HEK293T (cell line): ENCODE measurements around the gene OR4Q2.

Experiments used
- CTCF ChIA-PET: fragments of 350-600 bp; formaldehyde crosslinking; extraction: SDS; loops from one replicate; lab custom pipeline; 2021; ENCODE audit warnings: antibody characterized with exemption, inconsistent platforms; lab: Yijun Ruan, JAX
- POLR2A ChIA-PET: fragments of 350-600 bp; formaldehyde crosslinking; extraction: SDS; loops from one replicate; lab custom pipeline; 2020; ENCODE audit warnings: antibody characterized with exemption, inconsistent platforms; lab: Yijun Ruan, JAX
- DNase-seq: peaks from one replicate; pipeline ENCODE4 v3.0.0; 2012; ENCODE audit warnings: mixed read lengths; ENCODE audit errors: extremely low spot score
- ARNT ChIP-seq: fragments of 450-650 bp; IDR thresholded peaks from 2 replicates; pipeline ENCODE4 v1.6.1; 2017; ENCODE audit warnings: mild to moderate bottlenecking
- BHLHE40 ChIP-seq: fragments of 450-650 bp; IDR thresholded peaks from 2 replicates; pipeline ENCODE4 v1.6.1; 2016; ENCODE audit warnings: mild to moderate bottlenecking, moderate library complexity, borderline replicate concordance
- CTBP1 ChIP-seq: fragments of 450-650 bp; IDR thresholded peaks from 2 replicates; pipeline ENCODE4 v1.6.1; 2016; ENCODE audit warnings: borderline replicate concordance
- ELF4 ChIP-seq: fragments of 450-650 bp; IDR thresholded peaks from 2 replicates; pipeline ENCODE4 v1.6.1; 2017; ENCODE audit warnings: antibody characterized with exemption
- FOXA1 ChIP-seq: fragments of 450-650 bp; IDR thresholded peaks from 2 replicates; pipeline ENCODE4 v1.6.1; 2016; ENCODE audit warnings: mild to moderate bottlenecking
- FOXK2 ChIP-seq: fragments of 450-650 bp; IDR thresholded peaks from 2 replicates; pipeline ENCODE4 v1.6.1; 2016; ENCODE audit warnings: mild to moderate bottlenecking
- FOXM1 ChIP-seq: fragments of 450-650 bp; IDR thresholded peaks from 2 replicates; pipeline ENCODE4 v1.6.1; 2017; ENCODE audit warnings: mild to moderate bottlenecking, borderline replicate concordance
- HDGF ChIP-seq: fragments of 450-650 bp; IDR thresholded peaks from 2 replicates; pipeline ENCODE4 v1.6.1; 2017; ENCODE audit warnings: antibody characterized with exemption, borderline replicate concordance
- L3MBTL2 ChIP-seq: fragments of 450-650 bp; conservative IDR thresholded peaks from 2 replicates; pipeline ENCODE4 v1.6.1; 2016; ENCODE audit warnings: mild to moderate bottlenecking
- LEF1 ChIP-seq: fragments of 450-650 bp; IDR thresholded peaks from 2 replicates; pipeline ENCODE4 v1.6.1; 2017; ENCODE audit warnings: mild to moderate bottlenecking, borderline replicate concordance
- NFRKB ChIP-seq: fragments of 450-650 bp; IDR thresholded peaks from 2 replicates; pipeline ENCODE4 v1.6.1; 2016; ENCODE audit warnings: mild to moderate bottlenecking, moderate library complexity
- SP1 ChIP-seq: fragments of 450-650 bp; IDR thresholded peaks from 2 replicates; pipeline ENCODE4 v1.6.1; 2017
- SUZ12 ChIP-seq: fragments of 450-650 bp; IDR thresholded peaks from 2 replicates; pipeline ENCODE4 v1.6.1; 2016; ENCODE audit warnings: mild to moderate bottlenecking
- TARDBP ChIP-seq: fragments of 450-650 bp; IDR thresholded peaks from 2 replicates; pipeline ENCODE4 v1.6.1; 2016
- ZNF384 ChIP-seq: fragments of 450-650 bp; IDR thresholded peaks from 2 replicates; pipeline ENCODE4 v1.6.1; 2016
- TF ChIP-seq, protein P1 (sequence below): fragments of 450-650 bp; IDR thresholded peaks from 2 replicates; pipeline ENCODE4 v1.6.1; 2016

The OR4Q2 gene

GRCh38 chr14:20008156-20008555 is 6.2 kb downstream of the OR4Q2 start:
- CTCF ChIA-PET = no interaction called here
- POLR2A ChIA-PET = no interaction called here
- no peak for DNase-seq
- TF ChIP-seq, protein P1, sequence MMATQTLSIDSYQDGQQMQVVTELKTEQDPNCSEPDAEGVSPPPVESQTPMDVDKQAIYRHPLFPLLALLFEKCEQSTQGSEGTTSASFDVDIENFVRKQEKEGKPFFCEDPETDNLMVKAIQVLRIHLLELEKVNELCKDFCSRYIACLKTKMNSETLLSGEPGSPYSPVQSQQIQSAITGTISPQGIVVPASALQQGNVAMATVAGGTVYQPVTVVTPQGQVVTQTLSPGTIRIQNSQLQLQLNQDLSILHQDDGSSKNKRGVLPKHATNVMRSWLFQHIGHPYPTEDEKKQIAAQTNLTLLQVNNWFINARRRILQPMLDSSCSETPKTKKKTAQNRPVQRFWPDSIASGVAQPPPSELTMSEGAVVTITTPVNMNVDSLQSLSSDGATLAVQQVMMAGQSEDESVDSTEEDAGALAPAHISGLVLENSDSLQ = no peak
- TF ChIP-seq NFRKB = no peak
- no peak for TF ChIP-seq CTBP1
- TF ChIP-seq TARDBP = no peak
- TF ChIP-seq ZNF384 = no peak
- no peak for TF ChIP-seq SUZ12
- TF ChIP-seq FOXM1 = no peak
- TF ChIP-seq SP1 = no peak
- no peak for TF ChIP-seq L3MBTL2
- TF ChIP-seq LEF1 = no peak
- no peak for TF ChIP-seq ELF4
- TF ChIP-seq BHLHE40 = no peak
- no peak for TF ChIP-seq HDGF
- TF ChIP-seq FOXA1 = no peak
- TF ChIP-seq FOXK2 = no peak
- TF ChIP-seq ARNT = no peak

DNA sequence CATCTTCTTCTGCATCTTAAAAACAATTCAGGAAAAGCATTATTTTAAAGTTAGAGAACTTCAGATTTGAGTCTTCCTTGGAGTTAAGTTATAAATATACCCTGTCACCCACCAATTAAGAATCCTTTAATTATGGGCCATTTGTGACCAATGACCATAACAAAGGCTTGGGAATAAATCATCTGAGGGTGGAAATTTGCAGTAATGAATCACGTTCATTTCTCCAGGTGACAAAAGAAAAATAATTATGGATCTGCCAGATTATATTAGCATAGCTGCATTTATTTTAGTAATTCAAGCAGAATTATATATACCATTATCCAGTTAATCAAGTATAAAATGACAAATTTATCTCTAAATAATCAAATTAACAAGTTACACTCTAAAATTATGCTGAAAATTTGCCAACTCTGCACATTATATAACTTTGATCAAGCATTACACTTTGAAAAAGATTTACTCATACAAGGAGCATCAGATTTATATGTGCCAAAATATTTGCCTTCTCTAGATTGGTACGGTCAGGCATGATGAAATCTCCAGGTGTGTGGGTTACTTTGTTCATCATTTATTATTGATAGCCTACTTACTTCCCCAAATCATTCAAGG is 17.4 kb downstream of the OR4Q2 start, which contains the start of gene OR4K14:
Gene OR4K14, minus strand, starts transcription at position 51 of the 609 bp plus-strand sequence. CDS start 4,114 bp downstream, outside the sequence.
- TF ChIP-seq NFRKB (no peak), SUZ12 (no peak), ELF4 (no peak), BHLHE40 (no peak), FOXA1 (no peak), SP1 (no peak)
- TF ChIP-seq, protein P1 = no peak
- DNase-seq = no peak
- ChIA-PET POLR2A (no interaction called here), CTCF (no interaction called here)

DNA sequence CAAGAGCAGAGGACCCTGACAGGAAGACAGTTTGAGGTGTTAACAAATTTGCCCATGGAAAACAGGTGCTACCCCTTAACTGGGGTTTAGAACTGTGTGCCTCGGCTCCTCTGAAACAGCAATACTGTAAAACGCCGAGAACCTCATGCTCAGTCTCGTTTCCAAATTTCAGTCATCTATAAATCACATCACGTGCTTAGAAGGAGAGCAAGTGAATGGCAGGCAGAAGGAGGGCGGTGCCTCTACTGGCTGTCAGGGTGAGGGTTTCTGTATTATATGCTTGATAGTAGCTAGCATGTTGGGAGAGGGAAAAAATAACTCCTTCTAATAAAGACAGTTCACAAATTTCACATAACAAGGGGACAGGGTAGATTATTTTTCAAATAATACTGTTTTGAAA is 29.1 kb downstream of the OR4Q2 start:
- ChIA-PET POLR2A (no interaction called here), CTCF (no interaction called here)
- no peak for TF ChIP-seq HDGF
- TF ChIP-seq ELF4 = no peak
- no peak for TF ChIP-seq CTBP1
- no peak for TF ChIP-seq LEF1
- TF ChIP-seq FOXK2 = no peak
- no peak for TF ChIP-seq FOXA1
- TF ChIP-seq, protein P1 = no peak
- no peak for TF ChIP-seq ARNT
- TF ChIP-seq SP1 = no peak
- TF ChIP-seq SUZ12 = no peak
- no peak for TF ChIP-seq NFRKB
- no peak for TF ChIP-seq ZNF384
- TF ChIP-seq L3MBTL2 = no peak
- no peak for TF ChIP-seq BHLHE40
- no peak for TF ChIP-seq TARDBP
- TF ChIP-seq FOXM1 = no peak
- DNase-seq = no peak

DNA sequence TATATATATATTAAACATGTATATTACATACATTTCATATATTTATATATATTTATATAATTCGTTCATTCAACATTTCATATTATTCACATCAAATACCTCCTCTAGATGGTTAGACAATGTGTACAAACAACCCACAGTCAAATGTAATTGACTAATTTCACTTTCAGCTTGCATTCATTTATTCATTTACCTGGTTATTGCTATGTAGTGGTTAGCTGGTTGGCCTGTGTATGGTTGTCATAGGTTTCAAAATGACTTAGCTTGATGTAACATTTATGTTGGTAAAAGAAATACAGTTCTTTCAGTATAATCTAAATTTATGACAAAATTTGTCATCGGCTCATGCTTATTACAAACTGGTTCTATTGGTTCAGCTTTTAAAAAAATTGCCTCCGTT is 33.5 kb downstream of the OR4Q2 start:
- TF ChIP-seq, protein P1 = no peak
- TF ChIP-seq ARNT (no peak), CTBP1 (no peak), ELF4 (no peak), NFRKB (no peak), FOXK2 (no peak), SUZ12 (no peak)
- ChIA-PET CTCF (no interaction called here), POLR2A (no interaction called here)
- no peak for DNase-seq

- no peak for TF ChIP-seq ELF4
- no peak for TF ChIP-seq LEF1
- no peak for TF ChIP-seq BHLHE40
- TF ChIP-seq NFRKB = no peak
- TF ChIP-seq ARNT = no peak
- TF ChIP-seq L3MBTL2 = no peak
- TF ChIP-seq FOXA1 = no peak
- TF ChIP-seq, protein P1 = no peak
- TF ChIP-seq HDGF = no peak
- no peak for TF ChIP-seq FOXK2
- no peak for TF ChIP-seq CTBP1
- TF ChIP-seq TARDBP = no peak
- CTCF ChIA-PET = no interaction called here
- POLR2A ChIA-PET = no interaction called here
- no peak for DNase-seq
Measured at GRCh38 chr14:20035938-20036337, 34.0 kb downstream of the OR4Q2 start, which contains the start of gene OR4K13. Gene OR4K13 (minus strand): TSS chr14:20036038. CDS start chr14:20034758, 1,280 bp downstream.
